Measurements from ENCODE around the gene TFF3.

Gene TFF3

DNA sequence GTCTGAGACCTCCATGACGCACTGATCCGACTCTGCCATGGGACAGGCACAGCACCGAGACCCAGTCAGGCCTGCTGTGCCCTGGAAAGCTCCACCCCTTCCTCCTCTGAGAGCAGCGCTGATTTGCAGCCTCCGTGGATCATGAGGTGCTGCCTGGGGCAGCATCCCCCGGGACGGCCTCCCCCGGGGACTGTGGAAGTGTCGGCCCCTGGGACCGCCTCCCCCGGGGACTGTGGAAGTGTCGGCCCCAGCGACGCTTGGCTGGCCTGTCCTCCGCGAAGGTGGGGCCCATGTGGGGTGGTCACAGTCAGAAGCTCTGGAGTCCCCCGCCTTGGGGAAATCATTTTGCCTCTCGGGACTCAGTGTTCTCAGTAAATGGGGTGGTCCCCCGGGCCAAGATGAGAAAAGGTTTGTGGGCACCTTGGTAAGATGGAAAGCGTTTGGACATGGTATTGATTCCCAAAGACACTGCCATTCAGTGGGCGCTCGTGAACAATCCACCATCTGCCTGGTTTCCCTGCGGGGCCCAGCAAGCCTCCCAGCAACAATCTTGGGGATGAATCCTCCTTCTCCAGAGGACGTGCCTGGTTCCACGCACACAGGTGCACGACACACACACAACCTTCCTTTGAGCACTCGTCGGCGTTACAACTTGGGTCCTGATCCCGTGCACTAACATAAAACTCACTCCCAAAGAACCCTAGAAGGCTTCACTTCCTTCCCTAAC, 32.6 kb upstream of the TFF3 start:
- Histone ChIP-seq H3K4me3 (ENCODE audit: low read length in 2 of 2) (no peak overlapping the region), H3K9ac (ENCODE audit: low read depth in 1 of 2, low read length in 2 of 2) (no peak overlapping the region), H3K9me3 (ENCODE audit: control insufficient read depth in 2 of 2, low read length in 2 of 2) (no peaks in the 10 kb centered on the region), H3K27ac (ENCODE audit: low read depth in 2 of 2, low read length in 2 of 2) (no peak overlapping the region), H3K36me3 (ENCODE audit: control insufficient read depth in 2 of 2, insufficient read depth in 2 of 2, low read length in 2 of 2) (no peaks in the 10 kb centered on the region), H3K4me1 (ENCODE audit: control insufficient read depth in 2 of 2, insufficient read depth in 2 of 2, low read length in 2 of 2) (no peaks in the 10 kb centered on the region), H3K27me3 (ENCODE audit: control insufficient read depth in 2 of 2, insufficient read depth in 2 of 2, low read length in 2 of 2) (no peaks in the 10 kb centered on the region)

- H3K4me1 ChIP-seq (ENCODE audit: control insufficient read depth in 2 of 2, insufficient read depth in 2 of 2, low read length in 2 of 2), result no peaks in the 10 kb centered on the region
- no peaks in the 10 kb centered on the region for H3K27me3 ChIP-seq (ENCODE audit: control insufficient read depth in 2 of 2, insufficient read depth in 2 of 2, low read length in 2 of 2)
- H3K36me3 ChIP-seq (ENCODE audit: control insufficient read depth in 2 of 2, insufficient read depth in 2 of 2, low read length in 2 of 2), result no peaks in the 10 kb centered on the region
- H3K4me3 ChIP-seq (ENCODE audit: low read length in 2 of 2), result no peak overlapping the region
- H3K27ac ChIP-seq (ENCODE audit: low read depth in 2 of 2, low read length in 2 of 2), result no peak overlapping the region
- H3K9me3 ChIP-seq (ENCODE audit: control insufficient read depth in 2 of 2, low read length in 2 of 2), result no peaks in the 10 kb centered on the region
- no peak overlapping the region for H3K9ac ChIP-seq (ENCODE audit: low read depth in 1 of 2, low read length in 2 of 2)
These were observed 31.8 kb upstream of the TFF3 start for GRCh38 chr21:42346866-42347600.

DNA sequence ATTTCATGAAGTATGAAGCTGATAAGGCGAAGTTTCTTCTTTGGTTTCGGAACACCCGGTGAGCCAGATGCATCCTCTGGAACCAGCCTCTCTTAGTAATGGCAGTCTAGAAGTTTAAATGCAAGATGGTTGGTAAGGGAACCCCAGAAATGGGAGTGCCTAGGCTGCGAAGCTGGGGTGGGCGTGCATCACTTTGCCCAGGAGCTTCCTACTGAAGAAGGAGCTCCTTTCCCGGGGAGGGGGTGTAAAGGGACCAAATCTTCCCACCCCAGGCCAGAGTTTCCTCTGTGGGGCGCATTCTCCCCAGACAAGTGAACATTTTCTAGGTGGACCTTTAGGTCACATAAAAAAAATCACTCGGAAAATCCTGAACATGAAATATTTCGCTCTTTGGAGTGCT, 31.2 kb upstream of the TFF3 start:
- Histone ChIP-seq H3K9me3 (ENCODE audit: control insufficient read depth in 2 of 2, low read length in 2 of 2) (no peaks in the 10 kb centered on the region), H3K27ac (ENCODE audit: low read depth in 2 of 2, low read length in 2 of 2) (no peak overlapping the region), H3K4me1 (ENCODE audit: control insufficient read depth in 2 of 2, insufficient read depth in 2 of 2, low read length in 2 of 2) (no peaks in the 10 kb centered on the region), H3K36me3 (ENCODE audit: control insufficient read depth in 2 of 2, insufficient read depth in 2 of 2, low read length in 2 of 2) (no peaks in the 10 kb centered on the region), H3K9ac (ENCODE audit: low read depth in 1 of 2, low read length in 2 of 2) (no peak overlapping the region), H3K27me3 (ENCODE audit: control insufficient read depth in 2 of 2, insufficient read depth in 2 of 2, low read length in 2 of 2) (no peaks in the 10 kb centered on the region), H3K4me3 (ENCODE audit: low read length in 2 of 2) (no peak overlapping the region)

- no peaks in the 10 kb centered on the region for H3K9me3 ChIP-seq (ENCODE audit: control insufficient read depth in 2 of 2, low read length in 2 of 2)
These were observed 29.4 kb upstream of the TFF3 start for GRCh38 chr21:42344631-42345030.

GRCh38 chr21:42343963-42344510, 28.8 kb upstream of the TFF3 start:
- Histone ChIP-seq H3K4me1 (ENCODE audit: control insufficient read depth in 2 of 2, insufficient read depth in 2 of 2, low read length in 2 of 2) (no peaks in the 10 kb centered on the region), H3K9me3 (ENCODE audit: control insufficient read depth in 2 of 2, low read length in 2 of 2) (no peaks in the 10 kb centered on the region), H3K36me3 (ENCODE audit: control insufficient read depth in 2 of 2, insufficient read depth in 2 of 2, low read length in 2 of 2) (no peaks in the 10 kb centered on the region), H3K9ac (ENCODE audit: low read depth in 1 of 2, low read length in 2 of 2) (no peak overlapping the region), H3K27ac (ENCODE audit: low read depth in 2 of 2, low read length in 2 of 2) (no peak overlapping the region), H3K4me3 (ENCODE audit: low read length in 2 of 2) (no peak overlapping the region), H3K27me3 (ENCODE audit: control insufficient read depth in 2 of 2, insufficient read depth in 2 of 2, low read length in 2 of 2) (no peaks in the 10 kb centered on the region)

More at GRCh38 chr21:42344631-42345030, 29.4 kb upstream of the TFF3 start:
- Histone ChIP-seq H3K4me3 (ENCODE audit: low read length in 2 of 2) (no peak overlapping the region), H3K36me3 (ENCODE audit: control insufficient read depth in 2 of 2, insufficient read depth in 2 of 2, low read length in 2 of 2) (no peaks in the 10 kb centered on the region), H3K27me3 (ENCODE audit: control insufficient read depth in 2 of 2, insufficient read depth in 2 of 2, low read length in 2 of 2) (no peaks in the 10 kb centered on the region), H3K9ac (ENCODE audit: low read depth in 1 of 2, low read length in 2 of 2) (no peak overlapping the region), H3K27ac (ENCODE audit: low read depth in 2 of 2, low read length in 2 of 2) (no peak overlapping the region), H3K4me1 (ENCODE audit: control insufficient read depth in 2 of 2, insufficient read depth in 2 of 2, low read length in 2 of 2) (no peaks in the 10 kb centered on the region)

- Histone ChIP-seq H3K4me3 (ENCODE audit: low read length in 2 of 2) (no peak overlapping the region), H3K36me3 (ENCODE audit: control insufficient read depth in 2 of 2, insufficient read depth in 2 of 2, low read length in 2 of 2) (no peaks in the 10 kb centered on the region), H3K27me3 (ENCODE audit: control insufficient read depth in 2 of 2, insufficient read depth in 2 of 2, low read length in 2 of 2) (no peaks in the 10 kb centered on the region)
These were observed 28.3 kb upstream of the TFF3 start for GRCh38 chr21:42343556-42343955.

GRCh38 chr21:42343101-42343500, 27.9 kb upstream of the TFF3 start:
- Histone ChIP-seq H3K27ac (ENCODE audit: low read depth in 2 of 2, low read length in 2 of 2) (no peak overlapping the region), H3K4me1 (ENCODE audit: control insufficient read depth in 2 of 2, insufficient read depth in 2 of 2, low read length in 2 of 2) (peaks cover 3 to 4% of the 10 kb centered on the region in 2 donors), H3K27me3 (ENCODE audit: control insufficient read depth in 2 of 2, insufficient read depth in 2 of 2, low read length in 2 of 2) (no peaks in the 10 kb centered on the region), H3K36me3 (ENCODE audit: control insufficient read depth in 2 of 2, insufficient read depth in 2 of 2, low read length in 2 of 2) (no peaks in the 10 kb centered on the region), H3K4me3 (ENCODE audit: low read length in 2 of 2) (no peak overlapping the region), H3K9ac (ENCODE audit: low read depth in 1 of 2, low read length in 2 of 2) (no peak overlapping the region), H3K9me3 (ENCODE audit: control insufficient read depth in 2 of 2, low read length in 2 of 2) (no peaks in the 10 kb centered on the region)

More at GRCh38 chr21:42343556-42343955, 28.3 kb upstream of the TFF3 start:
- no peak overlapping the region for H3K9ac ChIP-seq (ENCODE audit: low read depth in 1 of 2, low read length in 2 of 2)
- no peaks in the 10 kb centered on the region for H3K9me3 ChIP-seq (ENCODE audit: control insufficient read depth in 2 of 2, low read length in 2 of 2)
- no peak overlapping the region for H3K27ac ChIP-seq (ENCODE audit: low read depth in 2 of 2, low read length in 2 of 2)
- no peaks in the 10 kb centered on the region for H3K4me1 ChIP-seq (ENCODE audit: control insufficient read depth in 2 of 2, insufficient read depth in 2 of 2, low read length in 2 of 2)

GRCh38 chr21:42341776-42342542, 26.8 kb upstream of the TFF3 start:
- H3K9ac ChIP-seq (ENCODE audit: low read depth in 1 of 2, low read length in 2 of 2), result no peak overlapping the region
- no peak overlapping the region for H3K27ac ChIP-seq (ENCODE audit: low read depth in 2 of 2, low read length in 2 of 2)
- H3K36me3 ChIP-seq (ENCODE audit: control insufficient read depth in 2 of 2, insufficient read depth in 2 of 2, low read length in 2 of 2), result no peaks in the 10 kb centered on the region
- H3K9me3 ChIP-seq (ENCODE audit: control insufficient read depth in 2 of 2, low read length in 2 of 2), result no peaks in the 10 kb centered on the region
- H3K4me1 ChIP-seq (ENCODE audit: control insufficient read depth in 2 of 2, insufficient read depth in 2 of 2, low read length in 2 of 2), result peaks cover 5 to 9% of the 10 kb centered on the region in 2 donors
- no peaks in the 10 kb centered on the region for H3K27me3 ChIP-seq (ENCODE audit: control insufficient read depth in 2 of 2, insufficient read depth in 2 of 2, low read length in 2 of 2)
- no peak overlapping the region for H3K4me3 ChIP-seq (ENCODE audit: low read length in 2 of 2)

DNA sequence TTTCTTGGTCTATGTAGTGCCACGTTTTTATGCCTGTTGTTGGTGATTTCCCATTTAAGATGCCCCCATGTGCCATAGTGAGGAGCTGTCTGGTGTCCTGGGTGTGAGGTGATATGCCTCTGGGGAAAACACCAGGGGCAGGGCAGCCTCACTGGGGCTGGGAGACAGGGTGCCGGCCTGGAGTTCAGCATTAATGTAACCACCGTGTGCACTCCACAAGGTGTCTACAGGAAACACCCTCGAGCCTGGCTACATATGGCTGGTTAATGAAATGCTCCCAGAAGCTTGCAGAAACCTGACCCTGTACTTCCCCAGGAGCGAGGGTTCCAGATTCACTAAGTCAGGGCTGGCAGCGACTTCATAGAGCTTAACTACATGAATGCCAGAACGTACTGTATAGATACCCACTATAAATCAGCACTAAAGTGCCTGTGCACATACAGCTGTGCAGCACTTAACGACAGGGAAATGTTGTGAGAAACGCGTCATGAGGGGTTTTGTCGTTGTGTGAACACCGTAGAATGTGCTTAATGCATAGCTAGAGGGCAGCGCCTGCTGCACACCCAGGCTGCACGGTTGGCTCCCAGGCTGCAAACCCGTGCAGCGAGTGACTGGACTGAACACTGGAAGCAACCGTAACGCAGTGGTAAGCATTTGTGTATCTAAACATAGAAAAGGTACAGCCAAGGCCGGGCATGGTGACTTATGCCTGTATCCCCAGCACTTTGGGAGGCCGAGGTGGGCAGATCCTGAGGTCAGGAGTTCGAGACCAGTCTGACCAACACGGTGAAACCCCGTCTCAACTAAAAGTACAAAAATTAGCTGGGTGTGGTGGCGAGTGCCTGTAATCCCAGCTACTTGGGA, 25.2 kb upstream of the TFF3 start:
- Histone ChIP-seq H3K27me3 (ENCODE audit: control insufficient read depth in 2 of 2, insufficient read depth in 2 of 2, low read length in 2 of 2) (no peaks in the 10 kb centered on the region), H3K4me1 (ENCODE audit: control insufficient read depth in 2 of 2, insufficient read depth in 2 of 2, low read length in 2 of 2) (peaks cover 5 to 9% of the 10 kb centered on the region in 2 donors), H3K36me3 (ENCODE audit: control insufficient read depth in 2 of 2, insufficient read depth in 2 of 2, low read length in 2 of 2) (no peaks in the 10 kb centered on the region), H3K9me3 (ENCODE audit: control insufficient read depth in 2 of 2, low read length in 2 of 2) (no peaks in the 10 kb centered on the region), H3K9ac (ENCODE audit: low read depth in 1 of 2, low read length in 2 of 2) (no peak overlapping the region), H3K27ac (ENCODE audit: low read depth in 2 of 2, low read length in 2 of 2) (no peak overlapping the region), H3K4me3 (ENCODE audit: low read length in 2 of 2) (no peak overlapping the region)
